SK-N-MC (cell line): Measurements from ENCODE around the gene PARD3B.

Experiments used
- EZH2 ChIP-seq: fragments of 200-600 bp; sonication (generic); IDR thresholded peaks from one replicate; pipeline ENCODE4 v1.6.1; 2017; ENCODE audit warnings: antibody characterized with exemption
- POLR2AphosphoS5 ChIP-seq: IDR thresholded peaks from 2 replicates; pipeline ENCODE4 v1.6.1; 2012; ENCODE audit warnings: mild to moderate bottlenecking, low read depth, low read length, borderline replicate concordance

- TF ChIP-seq POLR2AphosphoS5 (no peak), EZH2 (no peak)
Observed at GRCh38 chr2:204750389-204750788, 205.1 kb downstream of the PARD3B start.
